IMR-90 (cell line): ENCODE data around the gene MEIS2. TPM values are rescaled to one million over a fixed set of nuclear protein-coding genes. Genes with fewer than 3 reads are reported as not detected.

Experiments used
- ATAC-seq: fragments of 200-7000 bp; cut with Tn5 transposase; 2 replicates; pipeline ENCODE4 v1.9.1; 2020; ENCODE audit warnings: low read depth, mild to moderate bottlenecking, moderate library complexity
- BruUV-seq: library from RNA; stranded (reverse); fragments of 400-500 nt; replicated peaks from 2 replicates; lab custom pipeline; 2021; lab: Mats Ljungman, UMichigan
- CTCF ChIA-PET: fragments of 300-600 bp; formaldehyde crosslinking; extraction: SDS; loops from one replicate; lab custom pipeline; 2021; ENCODE audit warnings: antibody characterized with exemption; lab: Yijun Ruan, JAX
- POLR2A ChIA-PET: fragments of 300-600 bp; sonication (Branson Sonifier 250); formaldehyde crosslinking; loops from one replicate; lab custom pipeline; 2022; ENCODE audit warnings: antibody characterized with exemption; ENCODE audit not compliant: unreplicated experiment; lab: Charles Lee
- DNase-seq: peaks from one replicate; pipeline ENCODE4 v3.0.0; 2013
- H2AFZ ChIP-seq: replicated peaks from 2 replicates; pipeline ENCODE3; 2013; ENCODE audit warnings: low read length, mild to moderate bottlenecking; ENCODE audit not compliant: poor library complexity
- H2AK5ac ChIP-seq: 2 replicates; pipeline ENCODE4 v1.6.1; 2013; ENCODE audit warnings: low read depth, low read length, inconsistent platforms
- H2AK9ac ChIP-seq: replicated peaks from 2 replicates; pipeline ENCODE3; 2013; ENCODE audit warnings: mild to moderate bottlenecking, low read depth, low read length, moderate library complexity; ENCODE audit not compliant: poor library complexity
- H2BK120ac ChIP-seq: 2 replicates; pipeline ENCODE4 v1.6.1; 2013; ENCODE audit warnings: low read depth, low read length, inconsistent platforms
- H2BK15ac ChIP-seq: 3 replicates; pipeline ENCODE4 v1.6.1; 2013; ENCODE audit warnings: low read depth, low read length, inconsistent platforms
- H2BK20ac ChIP-seq: 2 replicates; pipeline ENCODE4 v1.6.1; 2013; ENCODE audit warnings: low read depth, mild to moderate bottlenecking, inconsistent platforms, low read length, moderate library complexity
- H2BK5ac ChIP-seq: 2 replicates; pipeline ENCODE4 v1.6.1; 2013; ENCODE audit warnings: mild to moderate bottlenecking, low read depth, low read length, inconsistent platforms; ENCODE audit not compliant: poor library complexity, severe bottlenecking
- H3K14ac ChIP-seq: replicated peaks from 2 replicates; pipeline ENCODE4 v1.6.1; 2013; ENCODE audit warnings: low read depth, low read length, inconsistent platforms
- H3K18ac ChIP-seq: 2 replicates; pipeline ENCODE4 v1.6.1; 2013; ENCODE audit warnings: low read depth, low read length, control low read depth
- H3K23ac ChIP-seq: 2 replicates; pipeline ENCODE4 v1.6.1; 2013; ENCODE audit warnings: low read depth, low read length, inconsistent platforms
- H3K27ac ChIP-seq: 2 replicates; pipeline ENCODE4 v1.5.1; 2013; ENCODE audit warnings: mild to moderate bottlenecking, control low read depth, low read length; ENCODE audit not compliant: insufficient read depth
- H3K27me3 ChIP-seq: 2 replicates; pipeline ENCODE4 v1.6.1; 2013; ENCODE audit warnings: low read length; ENCODE audit not compliant: control insufficient read depth, insufficient read depth
- H3K36me3 ChIP-seq: 2 replicates; pipeline ENCODE4 v1.6.1; 2013; ENCODE audit warnings: low read length, mixed read lengths; ENCODE audit not compliant: control insufficient read depth, insufficient read depth
- H3K4ac ChIP-seq: 2 replicates; pipeline ENCODE4 v1.6.1; 2013; ENCODE audit warnings: low read depth, low read length, inconsistent platforms
- H3K4me1 ChIP-seq: 2 replicates; pipeline ENCODE4 v1.6.1; 2013; ENCODE audit warnings: low read length, mixed read lengths; ENCODE audit not compliant: control insufficient read depth, insufficient read depth
- H3K4me2 ChIP-seq: 2 replicates; pipeline ENCODE4 v1.6.1; 2013; ENCODE audit warnings: low read depth, mild to moderate bottlenecking, control low read depth, low read length, moderate library complexity
- H3K4me3 ChIP-seq: 2 replicates; pipeline ENCODE4 v1.5.1; 2013; ENCODE audit warnings: low read depth, mild to moderate bottlenecking, control low read depth, low read length, moderate library complexity; ENCODE audit not compliant: insufficient read depth
- H3K56ac ChIP-seq: 2 replicates; pipeline ENCODE4 v1.6.1; 2013; ENCODE audit warnings: low read length, inconsistent platforms; ENCODE audit not compliant: insufficient read depth; ENCODE audit errors: extremely low read depth
- H3K79me1 ChIP-seq, 2 experiments: 2 replicates each; pipeline ENCODE4 v1.6.1; 2013; ENCODE audit warnings: low read length in 2 of 2, inconsistent platforms in 1 of 2, low read depth in 1 of 2
- H3K9ac ChIP-seq: 2 replicates; pipeline ENCODE4 v1.6.1; 2013; ENCODE audit warnings: low read depth, low read length, control low read depth
- H3K9me1 ChIP-seq: 2 replicates; pipeline ENCODE4 v1.6.1; 2013; ENCODE audit warnings: low read length, inconsistent platforms; ENCODE audit not compliant: insufficient read depth
- H3K9me3 ChIP-seq: 2 replicates; pipeline ENCODE4 v1.6.1; 2013; ENCODE audit warnings: low read length; ENCODE audit not compliant: control insufficient read depth, insufficient read depth
- H4K20me1 ChIP-seq: 2 replicates; pipeline ENCODE4 v1.6.1; 2013; ENCODE audit warnings: low read length, inconsistent platforms; ENCODE audit not compliant: insufficient read depth
- H4K5ac ChIP-seq: 2 replicates; pipeline ENCODE4 v1.6.1; 2013; ENCODE audit warnings: mild to moderate bottlenecking, low read depth, low read length, control low read depth
- H4K8ac ChIP-seq, 2 experiments: 2 replicates each; pipeline ENCODE4 v1.6.1; 2013; ENCODE audit warnings: low read depth in 2 of 2, low read length in 2 of 2, control low read depth in 1 of 2, inconsistent platforms in 1 of 2
- H4K91ac ChIP-seq: 2 replicates; pipeline ENCODE4 v1.6.1; 2013; ENCODE audit warnings: low read depth, low read length, inconsistent platforms; ENCODE audit not compliant: insufficient read depth
- BHLHE40 ChIP-seq: fragments of 150-350 bp; IDR thresholded peaks from 2 replicates; pipeline ENCODE4 v1.6.1; 2016; ENCODE audit warnings: mild to moderate bottlenecking, low read depth, low read length
- ELK1 ChIP-seq: fragments of 150-350 bp; IDR thresholded peaks from 2 replicates; pipeline ENCODE4 v1.6.1; 2016; ENCODE audit warnings: low read depth, mild to moderate bottlenecking, low read length, moderate library complexity, borderline replicate concordance
- MAFK ChIP-seq: IDR thresholded peaks from 2 replicates; pipeline ENCODE4 v1.6.1; 2012; ENCODE audit warnings: low read depth, low read length, improper control_type of control experiment
- MAZ ChIP-seq: IDR thresholded peaks from 2 replicates; pipeline ENCODE4 v1.6.1; 2012; ENCODE audit warnings: low read depth, mild to moderate bottlenecking, low read length, improper control_type of control experiment, moderate library complexity, borderline replicate concordance
- NFE2L2 ChIP-seq: fragments of 150-350 bp; IDR thresholded peaks from 2 replicates; pipeline ENCODE4 v1.6.1; 2016; ENCODE audit warnings: low read depth, mild to moderate bottlenecking, low read length
- RCOR1 ChIP-seq: IDR thresholded peaks from 2 replicates; pipeline ENCODE4 v1.6.1; 2012; ENCODE audit warnings: mild to moderate bottlenecking, low read length, improper control_type of control experiment; ENCODE audit not compliant: insufficient replicate concordance
- RFX5 ChIP-seq: IDR thresholded peaks from 2 replicates; pipeline ENCODE4 v1.8.0; 2012; ENCODE audit warnings: low read depth, mild to moderate bottlenecking, low read length, moderate library complexity
- SMC3 ChIP-seq: fragments of 150-350 bp; IDR thresholded peaks from 2 replicates; pipeline ENCODE4 v1.6.1; 2016; ENCODE audit warnings: low read depth, mild to moderate bottlenecking, antibody characterized with exemption, low read length, moderate library complexity
- USF2 ChIP-seq: fragments of 150-350 bp; IDR thresholded peaks from 2 replicates; pipeline ENCODE4 v1.6.1; 2017; ENCODE audit warnings: mild to moderate bottlenecking, antibody characterized with exemption, low read length, low read depth
- WGBS, 2 experiments: methylation state at CpG; one replicate each; pipeline versions ENCODE4 v1.1.5 to v1.1.7; 2013; ENCODE audit warnings: missing lambda C conversion rate in 2 of 2; ENCODE audit not compliant: insufficient read length in 1 of 2; ENCODE audit errors: extremely low coverage in 2 of 2; 5-methylcytosine and 5-hydroxymethylcytosine counted together
- dilution Hi-C: fragments of 300-500 bp; cut with HindIII; formaldehyde crosslinking; loops from one replicate; pipeline ENCODE4 v1.14.3; 2018; ENCODE audit warnings: low sequenced_read_pairs; ENCODE audit not compliant: unreplicated experiment
- in situ Hi-C: fragments of 300-500 bp; cut with MboI; formaldehyde crosslinking; loops from 3 replicates; pipeline ENCODE4 v1.14.3; 2019; ENCODE audit warnings: low sequenced_read_pairs, inconsistent platforms, mixed read lengths
- intact Hi-C: fragments of 100-400 bp; cut with micrococcal nuclease; formaldehyde crosslinking; loops from 2 replicates; pipeline ENCODE4 v1.10.0; 2022
- polyA plus RNA-seq, 3 experiments: library from polyadenylated mRNA; depleted of rRNA; stranded (reverse); fragments of >200 nt; gene quantifications; 2 replicates each; pipeline ENCODE4 v1.2.3, GENCODE V29; 2012; ENCODE audit warnings: low replicate concordance in 1 of 3
- total RNA-seq: library from RNA; depleted of rRNA; stranded (reverse); fragments of >200 nt; gene quantifications from 2 replicates; pipeline ENCODE4 v1.2.3, GENCODE V29; 2012

MEIS2 gene
- total and polyA plus RNA-seq, 2 of the 4 experiments (the other 2 are of a cell fraction) = 70.1 to 71.3 TPM

GRCh38 chr15:37002041-37002672 lies 98.2 kb downstream of the MEIS2 start:
- no peak overlapping the region for H3K23ac ChIP-seq
- ATAC-seq (no peak), DNase-seq (peak; percentile 16)
- H2AK9ac ChIP-seq = no peak overlapping the region
- no peak for TF ChIP-seq MAFK
- no peak for TF ChIP-seq NFE2L2
- no peak for TF ChIP-seq RCOR1
- no peak for TF ChIP-seq ELK1
- no peak for TF ChIP-seq BHLHE40
- no peak for TF ChIP-seq MAZ
- TF ChIP-seq SMC3 = no peak
- no peak for TF ChIP-seq RFX5
- no peak for TF ChIP-seq USF2
- peaks cover 18 to 24% of the 10 kb centered on the region in 2 experiments; a peak in 3 of 4 replicates for H3K79me1 ChIP-seq
- H3K9ac ChIP-seq = no peak overlapping the region
- dilution Hi-C loops (no loop called here), in situ Hi-C loops (no loop called here), intact Hi-C loops (no loop called here)
- no peak overlapping the region for H2BK5ac ChIP-seq
- H3K9me1 ChIP-seq = no peaks in the 10 kb centered on the region
- H3K4ac ChIP-seq = no peak overlapping the region
- H3K4me3 ChIP-seq = no peak overlapping the region
- H4K5ac ChIP-seq = no peak overlapping the region
- no TSS peak for BruUV-seq
- POLR2A ChIA-PET = no interaction called here
- no peak overlapping the region for H2AK5ac ChIP-seq
- H3K4me1 ChIP-seq = no peaks in the 10 kb centered on the region
- no peak overlapping the region for H3K14ac ChIP-seq
- no peaks in the 10 kb centered on the region for H3K27me3 ChIP-seq
- H2BK20ac ChIP-seq = no peak overlapping the region
- peaks cover 15% of the 10 kb centered on the region for H3K36me3 ChIP-seq
- CTCF ChIA-PET = no interaction called here
- H2AFZ ChIP-seq = no peak overlapping the region
- no peak overlapping the region for H2BK120ac ChIP-seq
- no peak overlapping the region for H3K27ac ChIP-seq
- H4K91ac ChIP-seq = no peak overlapping the region
- H3K9me3 ChIP-seq = peaks cover 3% of the 10 kb centered on the region
- 67% methylated on average over 2 of the region's 4 CpGs; no CpG with 5 or more reads in 1 of the 2 experiments for WGBS, 2 experiments
- no peak overlapping the region for H4K8ac ChIP-seq
- no peak overlapping the region for H3K18ac ChIP-seq
- no peak overlapping the region for H3K4me2 ChIP-seq
- H2BK15ac ChIP-seq = no peak overlapping the region
- H3K56ac ChIP-seq = no peak overlapping the region
- H4K20me1 ChIP-seq = peaks cover 4% of the 10 kb centered on the region; the same call in 1 of the 2 replicates
